HG03280 (cell line): ENCODE results near the gene AKAP8.
"Not testable (repeated sequence)": the region's sequence is repeated elsewhere in the genome, so short reads cannot be mapped to it uniquely, and the experiment has no call there.

Source experiments
- ATAC-seq: cut with Tn5 transposase; IDR thresholded peaks from one replicate; pipeline ENCODE4 v1.9.1; 2021; ENCODE audit warnings: mild to moderate bottlenecking, moderate library complexity; ENCODE audit not compliant: unreplicated experiment

The AKAP8 gene

GRCh38 chr19:15404097-15404779 is 24.7 kb upstream of the AKAP8 start:
- no peak for ATAC-seq

- ATAC-seq = no peak
Observed at GRCh38 chr19:15403151-15403531, 23.6 kb upstream of the AKAP8 start.

DNA sequence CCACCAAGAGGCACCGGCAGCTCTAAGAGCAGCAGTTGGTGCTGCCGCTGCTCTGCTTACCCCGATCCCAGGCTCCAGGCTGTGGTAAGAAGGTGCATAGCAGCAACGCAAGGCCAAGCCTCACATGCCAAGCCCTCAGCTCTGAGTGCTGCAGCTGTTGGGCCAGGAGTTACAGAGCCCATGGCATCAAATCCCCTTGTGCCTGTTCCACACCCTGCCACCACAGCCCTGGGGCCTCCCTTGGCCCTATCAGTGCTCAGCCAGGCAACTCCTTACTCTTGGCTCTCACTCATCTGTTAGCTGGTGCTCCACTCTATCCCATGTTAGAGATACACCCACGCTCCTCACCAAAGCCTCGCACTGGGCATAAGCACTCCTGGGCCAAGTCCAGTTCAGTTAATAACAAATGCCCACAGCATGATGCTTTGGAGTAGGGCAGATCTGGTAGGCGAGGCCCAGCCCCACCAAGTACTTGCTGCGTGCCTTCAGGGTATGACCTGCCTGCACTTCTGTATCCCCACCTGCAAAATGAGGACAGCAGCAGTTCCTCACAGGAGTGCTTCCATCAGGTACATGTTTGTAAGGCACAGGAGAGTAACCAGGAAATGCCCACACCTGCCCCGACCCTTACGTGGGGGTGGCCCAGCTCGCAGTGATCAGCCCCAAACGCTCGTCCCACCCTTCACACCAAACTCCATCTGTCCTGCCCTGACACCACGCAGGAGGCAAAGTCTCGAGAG is 23.0 kb upstream of the AKAP8 start:
- ATAC-seq = no peak

- no peak for ATAC-seq
Observed at GRCh38 chr19:15401397-15401710, 21.8 kb upstream of the AKAP8 start.

DNA sequence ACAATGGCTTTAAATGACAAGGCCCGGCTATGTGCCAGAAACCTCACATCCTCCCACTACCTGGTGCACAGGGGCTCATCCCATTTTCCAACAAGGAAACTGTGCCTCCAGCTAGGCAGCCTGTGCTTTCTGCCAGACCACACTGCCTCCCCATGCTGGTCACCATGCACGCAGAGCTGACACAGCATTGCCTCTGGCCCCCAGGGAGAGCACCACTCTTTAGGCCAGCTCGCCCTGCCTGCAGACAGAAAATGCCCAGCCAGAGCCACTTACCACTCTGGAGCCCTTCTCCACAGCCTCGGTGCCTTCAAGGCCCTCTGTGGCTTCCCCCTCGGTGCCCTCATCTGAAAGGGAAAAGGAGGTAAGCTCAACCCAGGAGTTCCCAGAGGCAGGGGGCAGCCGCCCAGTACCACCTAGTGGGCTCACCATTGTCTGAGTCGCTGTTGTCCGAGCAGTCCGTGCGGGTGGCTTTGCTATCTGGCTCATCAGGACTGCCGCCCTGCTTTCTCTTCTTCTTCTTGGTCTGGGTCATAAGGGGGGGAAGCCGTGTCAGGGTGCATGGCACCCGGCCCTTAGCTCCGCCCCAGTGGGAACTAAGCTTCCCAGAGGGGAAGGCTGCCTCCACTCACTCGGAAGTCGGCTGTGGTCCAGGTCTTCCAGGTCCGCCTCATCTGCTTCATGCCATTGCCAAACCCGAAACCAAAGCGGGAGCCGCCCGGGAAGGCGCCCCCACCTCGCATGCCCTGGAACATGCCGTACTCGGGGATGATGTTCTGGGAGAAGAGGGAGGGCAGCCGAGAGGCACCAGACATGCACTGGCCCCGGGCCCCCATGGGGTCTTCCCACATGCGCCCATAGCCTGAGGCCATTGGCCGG is 21.2 kb upstream of the AKAP8 start:
- no peak for ATAC-seq

DNA sequence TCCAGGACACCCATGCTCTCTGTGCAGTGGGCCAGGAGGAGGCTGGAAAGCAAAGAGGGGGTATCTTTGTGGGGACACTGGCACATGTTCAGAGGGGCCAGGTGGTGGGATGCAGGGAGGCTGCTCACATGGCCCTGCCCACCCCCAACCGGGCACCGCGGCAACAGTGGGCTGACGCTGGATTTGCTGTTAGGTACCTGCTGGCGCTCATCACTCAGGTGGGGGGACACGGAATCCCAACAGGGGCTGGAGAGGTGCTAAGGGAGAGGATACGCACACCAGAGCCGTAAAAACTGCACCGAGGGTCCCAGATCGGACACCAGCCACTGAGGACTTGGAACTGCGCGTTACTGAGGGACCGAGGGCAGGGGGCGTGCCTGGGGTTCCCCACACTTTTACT is 20.0 kb upstream of the AKAP8 start:
- no peak for ATAC-seq

GRCh38 chr19:15399234-15399515 is 19.6 kb upstream of the AKAP8 start:
- no peak for ATAC-seq

DNA sequence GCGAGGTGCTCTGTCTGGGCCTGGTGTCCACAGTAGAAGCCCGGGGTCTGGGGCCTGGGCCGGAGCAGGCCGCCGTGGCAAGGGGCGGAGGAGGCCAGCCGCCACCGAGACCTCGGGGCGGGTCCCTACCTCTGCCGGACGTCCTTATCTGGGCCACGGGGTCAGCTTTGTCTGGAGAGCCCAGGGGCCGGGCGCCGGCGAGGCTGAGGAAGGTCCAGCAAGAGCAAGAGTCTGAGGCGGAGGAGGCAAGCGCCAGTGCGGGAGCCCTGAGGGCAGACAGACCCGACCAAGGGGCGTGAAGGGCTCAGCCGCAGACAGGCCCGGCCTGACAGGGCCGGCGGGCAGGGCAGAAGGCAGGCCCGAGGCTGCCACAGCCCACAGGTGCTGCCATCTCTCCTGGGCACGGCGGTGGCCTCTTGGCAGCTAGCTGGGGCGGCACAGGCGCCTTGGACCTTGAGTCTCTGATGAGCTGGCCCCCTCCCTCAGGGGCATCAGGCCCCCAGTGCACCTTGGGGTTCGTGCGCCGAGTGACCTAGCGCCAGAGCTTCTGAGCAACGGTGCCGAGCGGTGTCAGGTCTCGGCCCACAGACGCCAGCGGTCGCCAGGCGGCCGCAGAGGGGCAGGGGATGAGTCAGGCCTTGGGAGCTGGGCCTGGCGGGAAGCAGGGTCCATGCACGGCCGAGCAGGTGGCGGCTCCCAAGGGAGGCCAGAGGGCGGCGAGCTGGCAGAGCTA is 19.1 kb upstream of the AKAP8 start:
- no peak for ATAC-seq

DNA sequence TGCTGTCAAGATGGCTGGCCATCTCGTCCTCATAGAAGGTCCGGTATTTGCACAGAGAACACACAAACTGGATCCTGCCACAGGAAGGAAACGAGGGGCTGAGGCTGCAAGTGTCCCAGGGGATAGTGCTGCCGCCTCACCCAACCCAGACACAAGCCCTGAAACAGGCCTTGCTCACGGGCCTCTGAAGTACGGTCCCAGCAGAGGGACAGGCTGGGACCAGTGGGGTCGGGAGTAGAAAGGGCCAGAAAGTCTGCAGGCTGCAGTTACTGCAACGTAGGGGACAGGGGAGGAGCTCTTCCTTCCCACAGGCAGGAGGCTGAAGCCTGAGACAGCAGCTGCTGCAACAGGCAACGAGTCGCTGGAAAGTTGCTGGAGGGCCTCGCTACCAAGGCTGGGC is 18.2 kb upstream of the AKAP8 start:
- ATAC-seq = no peak

- ATAC-seq = no peak
Observed at GRCh38 chr19:15397236-15397635, 17.6 kb upstream of the AKAP8 start.

DNA sequence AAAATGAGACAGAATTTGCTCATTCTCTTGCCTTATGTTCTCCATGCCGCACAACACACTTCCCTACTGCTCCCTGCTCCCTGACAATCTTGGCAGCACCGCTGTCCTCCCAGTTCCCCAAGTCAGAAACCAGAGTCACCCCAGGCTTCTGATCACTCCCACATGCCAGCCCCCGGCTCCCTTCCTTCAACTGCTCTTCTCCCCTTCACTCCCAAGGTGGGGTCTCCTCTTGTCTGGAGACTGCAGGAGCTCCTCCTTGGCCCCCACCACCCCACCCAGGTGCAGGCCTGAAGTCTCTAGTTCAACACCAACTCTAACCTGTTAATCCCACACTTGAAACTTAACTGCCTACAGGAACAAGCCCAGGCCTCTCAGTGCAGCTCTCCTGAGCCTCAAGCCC is 16.8 kb upstream of the AKAP8 start:
- ATAC-seq = no peak

GRCh38 chr19:15395251-15395650 is 15.7 kb upstream of the AKAP8 start:
- ATAC-seq = not testable (repeated sequence)

DNA sequence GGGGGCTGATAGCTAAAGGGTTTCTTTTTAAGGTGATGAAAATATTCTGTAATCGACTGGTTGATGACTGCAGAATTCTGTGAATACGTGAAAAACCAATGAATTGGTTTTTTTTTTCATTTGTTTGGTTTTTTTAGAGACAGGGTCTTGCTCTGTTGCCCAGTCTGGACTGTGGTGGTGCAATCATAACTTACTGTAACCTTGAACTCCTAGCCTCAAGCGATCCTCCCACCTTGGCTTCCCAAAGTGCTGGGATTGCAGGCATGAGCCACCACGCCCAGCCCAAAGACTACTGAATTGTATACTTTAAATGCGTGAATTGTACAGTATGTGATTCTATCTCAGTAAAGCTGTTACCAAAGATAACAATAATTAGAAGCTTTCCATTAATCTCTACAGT is 14.8 kb upstream of the AKAP8 start:
- ATAC-seq = no peak

GRCh38 chr19:15393963-15394362 is 14.4 kb upstream of the AKAP8 start:
- no peak for ATAC-seq

DNA sequence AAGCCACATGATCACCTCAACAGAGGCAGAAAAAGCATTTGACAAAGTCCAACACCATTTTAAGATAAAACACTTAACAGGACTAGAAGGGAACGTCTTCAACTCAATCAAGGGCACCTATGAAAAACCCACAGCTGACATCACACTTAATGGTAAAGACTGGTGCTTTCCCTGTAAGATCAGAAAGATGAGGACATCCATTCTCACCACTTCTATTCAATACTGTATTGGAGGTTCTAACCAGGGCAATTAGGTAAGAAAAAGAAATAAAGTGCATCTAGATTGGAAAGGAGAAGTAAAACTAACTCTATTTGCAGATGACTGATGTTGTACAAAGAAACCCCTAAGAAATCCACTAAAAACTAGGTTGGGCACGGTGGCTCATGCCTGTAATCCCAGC is 11.2 kb upstream of the AKAP8 start:
- ATAC-seq = no peak

GRCh38 chr19:15381864-15382263 is 2.3 kb upstream of the AKAP8 start:
- ATAC-seq = no peak

- ATAC-seq = no peak
Observed at GRCh38 chr19:15381429-15381828, 1.8 kb upstream of the AKAP8 start.

DNA sequence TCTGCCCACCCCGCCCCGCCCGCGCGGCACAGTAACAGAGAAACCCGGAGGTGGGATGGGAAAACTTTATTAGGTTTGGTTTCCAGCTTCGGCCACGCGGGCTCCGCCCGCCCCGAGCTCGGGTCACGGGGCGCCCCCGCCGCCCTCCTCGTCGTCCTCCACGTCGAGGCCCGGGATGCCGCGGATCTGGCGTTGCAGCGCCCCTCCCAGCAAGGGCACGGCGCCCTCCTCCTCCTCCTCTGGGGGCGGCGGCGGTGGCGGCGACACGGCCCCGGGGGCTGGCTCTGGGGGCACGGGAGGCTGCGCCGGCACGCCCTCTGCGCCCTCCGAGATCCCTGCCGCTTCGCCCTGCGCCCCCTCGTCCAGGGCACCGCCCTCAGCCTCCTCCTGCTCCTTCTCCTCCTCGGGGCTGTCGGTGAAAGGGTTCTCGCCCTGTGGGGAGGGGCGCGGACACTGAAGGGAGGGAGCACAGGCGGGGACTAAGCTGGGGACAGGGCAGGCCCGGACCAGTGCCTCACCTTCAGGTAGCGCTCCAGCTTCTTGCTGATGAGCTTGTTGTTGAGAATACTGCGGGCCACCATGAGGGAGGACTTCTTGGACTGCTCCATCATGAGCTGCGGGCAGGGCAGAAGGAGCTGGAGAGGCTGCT is 536 bp upstream of the AKAP8 start:
- peak; percentile 13 for ATAC-seq

DNA sequence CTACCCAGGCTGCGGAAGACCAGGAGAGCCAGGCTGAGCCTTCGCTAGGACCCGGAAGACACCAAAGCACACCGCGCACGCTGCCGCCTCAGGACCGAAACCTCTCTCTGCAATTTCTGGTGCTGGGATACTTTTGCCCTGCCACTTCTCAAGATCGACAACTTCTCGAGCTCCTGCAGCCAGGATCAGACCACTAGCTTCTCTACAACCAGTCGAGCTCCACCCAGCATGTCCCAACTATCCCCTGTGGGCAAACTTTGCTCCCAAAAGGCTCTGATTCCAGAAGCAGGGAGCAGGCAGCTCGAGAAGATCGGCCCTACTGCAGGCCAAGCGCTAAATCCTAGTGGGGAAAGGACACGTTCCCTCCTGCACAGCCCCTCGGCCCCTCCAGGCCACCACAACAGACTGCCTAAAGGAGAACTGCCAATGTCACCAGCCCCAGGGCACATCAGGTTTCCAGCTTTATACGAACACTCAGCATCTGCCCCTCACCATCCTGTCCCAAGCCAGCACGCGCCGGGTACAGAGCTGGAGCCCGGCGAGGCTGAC is 979 bp downstream of the AKAP8 start:
- ATAC-seq = no peak

DNA sequence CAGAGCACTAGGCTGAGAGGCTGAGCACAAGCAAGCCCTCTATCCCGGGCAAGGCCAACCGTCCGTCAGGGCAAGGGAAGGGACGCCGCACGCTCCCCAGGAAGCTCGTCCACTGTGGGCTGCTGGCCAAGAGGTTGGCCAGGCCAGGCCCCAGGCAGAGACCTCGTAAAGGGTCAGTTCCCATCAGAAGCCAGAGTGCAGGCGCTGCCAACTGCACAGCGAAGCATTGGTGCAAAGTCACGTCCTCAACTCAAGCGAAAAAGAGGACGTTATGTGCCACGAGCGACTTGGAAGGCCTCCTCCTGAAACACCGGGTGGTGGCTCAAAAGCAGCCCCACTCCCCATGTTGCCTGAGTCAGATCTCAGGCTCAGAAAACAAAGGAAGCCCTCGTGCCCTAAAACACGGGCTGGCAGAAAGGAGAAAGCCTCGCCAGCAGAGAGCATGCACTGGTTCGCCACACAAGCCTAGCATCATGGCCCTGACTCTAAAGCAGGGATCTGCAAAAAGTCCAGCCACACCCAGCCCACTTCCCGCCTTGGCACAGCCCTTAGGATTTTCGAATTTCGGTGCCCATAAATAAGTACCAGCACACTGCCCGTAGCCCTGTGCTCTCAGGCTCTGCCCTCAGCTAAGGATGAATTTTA is 4.7 kb downstream of the AKAP8 start:
- no peak for ATAC-seq
